ENCODE measurements around the gene RTKN2.
"Not testable (repeated sequence)": the region's sequence is repeated elsewhere in the genome, so short reads cannot be mapped to it uniquely, and the experiment has no call there.

Gene RTKN2, protein sequence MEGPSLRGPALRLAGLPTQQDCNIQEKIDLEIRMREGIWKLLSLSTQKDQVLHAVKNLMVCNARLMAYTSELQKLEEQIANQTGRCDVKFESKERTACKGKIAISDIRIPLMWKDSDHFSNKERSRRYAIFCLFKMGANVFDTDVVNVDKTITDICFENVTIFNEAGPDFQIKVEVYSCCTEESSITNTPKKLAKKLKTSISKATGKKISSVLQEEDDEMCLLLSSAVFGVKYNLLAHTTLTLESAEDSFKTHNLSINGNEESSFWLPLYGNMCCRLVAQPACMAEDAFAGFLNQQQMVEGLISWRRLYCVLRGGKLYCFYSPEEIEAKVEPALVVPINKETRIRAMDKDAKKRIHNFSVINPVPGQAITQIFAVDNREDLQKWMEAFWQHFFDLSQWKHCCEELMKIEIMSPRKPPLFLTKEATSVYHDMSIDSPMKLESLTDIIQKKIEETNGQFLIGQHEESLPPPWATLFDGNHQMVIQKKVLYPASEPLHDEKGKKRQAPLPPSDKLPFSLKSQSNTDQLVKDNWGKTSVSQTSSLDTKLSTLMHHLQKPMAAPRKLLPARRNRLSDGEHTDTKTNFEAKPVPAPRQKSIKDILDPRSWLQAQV

DNA sequence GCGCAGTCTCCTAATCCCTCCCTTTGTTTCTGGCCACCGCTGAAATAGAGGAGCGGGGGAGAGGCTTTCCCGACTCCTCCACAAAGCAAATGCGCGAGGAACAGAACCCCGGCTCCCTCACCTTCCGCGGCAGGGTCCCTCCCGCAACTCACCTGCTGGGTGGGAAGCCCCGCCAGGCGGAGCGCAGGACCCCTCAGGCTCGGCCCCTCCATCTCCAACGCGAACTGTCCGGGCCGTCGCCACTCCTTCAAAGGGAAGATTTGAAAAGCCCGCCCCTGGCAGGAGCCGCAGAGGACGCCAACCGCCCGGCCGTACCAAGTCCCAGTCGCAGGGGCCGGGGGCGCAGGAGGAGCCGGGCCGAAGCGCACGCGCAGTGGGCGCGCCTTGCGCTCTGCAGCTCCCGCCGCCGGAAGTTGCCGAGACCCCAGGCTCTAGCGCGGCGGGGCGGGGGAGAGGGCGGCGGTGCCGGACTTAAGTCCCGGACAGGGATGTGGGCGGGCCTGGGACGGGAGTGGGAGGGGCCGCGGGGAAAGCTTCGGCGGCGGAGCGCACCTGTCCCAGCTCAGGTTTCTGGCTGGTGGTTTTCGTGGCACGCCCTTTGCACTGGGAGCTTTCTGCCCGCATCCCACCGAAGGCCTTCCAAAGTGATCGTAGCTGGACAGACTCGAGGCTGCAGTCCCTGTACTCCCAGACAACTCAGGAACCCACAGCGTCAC, at the start of gene RTKN2:
TSS of gene RTKN2 (minus strand) at position 446 of the 716 bp plus-strand sequence. CDS start at position 212, 234 bp downstream.
- DNase-seq: peak; percentile 59 to 68

DNA sequence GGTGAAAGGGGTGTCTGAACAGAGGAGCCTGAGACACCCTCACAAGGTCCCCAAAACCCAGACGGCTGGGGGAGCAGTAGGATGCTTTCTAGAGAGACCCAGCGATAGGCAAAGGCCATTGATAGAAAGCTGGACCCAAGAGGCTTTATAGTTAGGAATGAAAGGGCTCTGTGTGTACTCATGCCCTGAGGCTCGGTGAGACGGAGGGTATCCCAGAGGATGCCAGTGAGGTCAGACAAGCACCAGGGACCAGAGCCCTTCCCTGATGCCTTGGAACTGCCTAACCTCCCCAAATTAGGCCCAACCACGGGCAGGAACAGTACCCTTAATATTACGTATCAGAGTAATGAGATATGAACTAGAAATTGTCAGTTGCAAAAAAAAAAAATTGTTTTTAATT, 48.6 kb upstream of the RTKN2 start:
- DNase-seq: no peak

DNA sequence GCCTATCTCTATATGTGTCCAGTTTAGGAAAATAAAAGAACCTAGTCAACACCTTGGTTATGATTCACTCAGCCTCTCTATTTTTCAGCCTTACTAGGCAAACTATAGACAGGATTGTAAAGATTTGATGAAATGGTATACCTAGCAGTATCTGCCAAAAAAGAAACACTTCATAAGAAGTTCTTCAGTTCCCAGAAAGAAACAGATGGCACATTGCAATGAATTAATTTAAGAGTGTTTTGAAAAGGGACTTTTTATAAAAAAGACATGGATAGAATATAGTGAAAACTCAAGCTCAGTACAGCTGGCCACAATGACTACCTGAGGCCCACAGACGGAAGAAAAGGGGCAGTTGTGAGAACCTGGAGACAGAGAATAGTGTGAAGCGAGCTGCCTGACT, 40.6 kb upstream of the RTKN2 start:
- no peak for DNase-seq

DNA sequence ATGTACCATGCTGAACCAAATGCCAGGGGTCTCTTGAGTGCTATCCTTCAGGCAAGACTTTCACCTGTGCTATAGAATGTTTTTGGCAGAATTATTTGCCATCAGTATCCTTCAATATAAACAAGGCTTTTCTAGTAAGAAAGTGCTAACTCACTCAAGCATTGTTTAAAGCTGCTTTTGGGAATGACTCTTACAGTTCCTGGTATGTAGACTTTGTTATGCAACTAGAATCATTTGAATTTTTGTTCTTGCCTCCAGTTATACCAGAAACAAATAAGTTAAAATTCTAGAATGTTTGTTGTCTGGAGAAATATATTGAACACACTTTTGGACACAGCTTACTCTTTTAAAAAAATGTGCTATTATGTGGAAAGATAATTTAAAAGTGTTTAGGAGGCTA, 39.5 kb upstream of the RTKN2 start:
- no peak for DNase-seq

DNA sequence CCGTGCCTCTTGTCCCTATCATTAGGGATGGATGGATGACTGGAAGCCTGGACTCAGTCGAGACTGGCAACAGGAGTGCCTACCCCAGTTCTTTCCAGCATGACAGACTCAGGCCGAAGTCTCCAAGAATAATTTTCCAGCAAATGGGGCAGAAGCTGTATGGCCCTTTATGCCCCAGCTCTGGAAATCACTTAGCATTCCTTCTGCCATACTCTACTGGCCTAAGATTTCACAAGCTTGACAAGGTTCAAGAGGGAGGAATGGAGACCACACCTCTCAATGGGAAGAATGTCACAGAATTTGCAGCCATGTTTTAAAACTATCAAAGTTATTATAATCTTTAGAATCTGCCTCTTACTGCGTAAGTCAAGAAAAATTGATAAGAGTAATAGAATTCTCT, 39.0 kb upstream of the RTKN2 start:
- no peak for DNase-seq

DNA sequence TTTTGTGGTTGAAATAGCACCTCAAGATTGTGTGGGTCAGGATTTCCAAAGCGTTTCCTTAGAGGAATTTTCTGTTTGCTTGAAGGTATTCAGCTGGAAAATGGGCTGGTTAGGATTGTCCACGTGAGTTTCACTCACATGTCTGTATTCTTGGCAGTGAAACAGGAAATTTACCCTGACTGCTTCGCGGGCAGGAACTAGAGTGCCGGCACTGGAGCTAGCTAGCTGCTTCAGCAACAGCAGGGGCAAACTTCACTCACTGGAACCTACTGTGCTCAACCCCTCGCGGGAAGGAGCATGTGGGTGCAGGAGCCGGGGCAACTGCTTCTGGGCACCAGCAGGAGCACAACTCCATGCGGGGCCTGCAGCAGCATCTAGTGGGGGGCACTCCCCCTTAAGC, 38.0 kb upstream of the RTKN2 start:
- DNase-seq: peak; percentile 4 to 8

DNA sequence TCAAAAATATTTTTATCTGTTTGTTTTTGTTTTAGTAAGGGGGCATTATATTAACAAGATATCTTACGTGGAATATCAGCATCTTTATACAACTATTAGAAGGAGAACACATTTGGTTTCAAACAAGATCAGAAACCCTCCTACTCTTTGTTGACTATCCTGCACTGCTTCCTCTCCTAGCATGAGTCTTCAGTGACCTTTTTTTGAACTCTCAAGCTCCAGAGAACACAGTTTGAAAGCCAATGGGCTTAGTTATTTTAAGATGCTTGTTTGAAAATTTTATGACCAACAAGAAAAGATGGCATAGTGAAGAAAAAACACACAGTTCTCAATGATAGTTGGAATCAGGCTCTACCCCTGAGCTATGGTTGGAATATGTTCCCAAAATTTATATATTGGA, 37.2 kb upstream of the RTKN2 start:
- DNase-seq: no peak

DNA sequence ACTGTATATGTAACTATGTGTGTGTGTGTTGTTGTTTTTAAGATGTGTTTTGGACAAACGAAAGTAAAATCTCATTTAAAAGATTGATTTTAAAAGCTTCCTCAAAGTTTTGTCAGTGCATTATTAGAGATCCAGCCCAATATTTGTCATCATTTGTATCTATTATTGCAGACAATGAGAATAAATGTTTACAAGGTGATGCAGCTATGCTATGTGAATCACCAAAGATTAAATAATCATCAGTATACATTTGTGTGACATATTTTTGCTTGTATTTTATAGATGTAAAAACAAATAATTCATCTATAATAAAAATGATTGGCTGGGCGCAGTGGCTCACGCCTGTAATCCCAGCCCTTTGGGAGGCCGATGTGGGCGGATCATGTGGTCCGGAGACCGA, 35.3 kb upstream of the RTKN2 start:
- no peak for DNase-seq

DNA sequence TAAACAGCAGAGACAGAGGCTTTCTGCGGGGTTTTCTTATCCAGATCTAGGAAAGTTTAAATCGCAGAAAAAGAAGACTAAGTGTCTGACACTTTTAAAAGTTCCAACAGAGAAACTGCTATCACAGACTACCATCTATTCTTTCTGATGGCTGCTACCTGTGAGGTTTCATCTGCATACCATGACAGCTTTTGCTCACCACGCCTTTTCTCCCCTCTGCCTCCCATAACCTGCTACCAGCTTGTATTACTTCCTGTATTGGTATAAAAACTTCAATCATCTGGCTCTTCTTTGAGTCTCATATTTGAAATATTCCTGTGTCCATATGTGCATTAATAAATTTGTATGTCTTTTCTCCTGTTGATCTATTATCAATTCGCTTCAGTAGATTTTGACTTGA, 34.1 kb upstream of the RTKN2 start:
- DNase-seq: no peak

DNA sequence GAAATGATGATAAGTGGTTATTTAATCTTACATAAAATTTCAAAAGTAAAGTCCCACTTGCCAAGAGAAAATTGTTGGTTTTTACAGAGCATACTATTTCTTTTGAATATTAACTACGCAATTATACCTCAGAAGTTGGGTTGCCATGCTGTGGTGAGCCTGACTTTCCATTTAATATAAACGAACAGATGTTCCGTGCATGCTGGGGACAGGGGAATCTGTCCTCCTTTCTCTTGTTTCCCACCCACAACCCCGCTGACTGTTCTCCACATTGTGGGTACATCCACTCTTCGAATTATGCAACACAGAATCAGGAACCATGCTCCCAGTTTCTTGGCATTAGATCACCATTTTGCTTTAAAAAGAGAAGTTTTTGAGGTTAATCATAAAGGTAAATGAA, 29.2 kb upstream of the RTKN2 start:
- DNase-seq: no peak

DNA sequence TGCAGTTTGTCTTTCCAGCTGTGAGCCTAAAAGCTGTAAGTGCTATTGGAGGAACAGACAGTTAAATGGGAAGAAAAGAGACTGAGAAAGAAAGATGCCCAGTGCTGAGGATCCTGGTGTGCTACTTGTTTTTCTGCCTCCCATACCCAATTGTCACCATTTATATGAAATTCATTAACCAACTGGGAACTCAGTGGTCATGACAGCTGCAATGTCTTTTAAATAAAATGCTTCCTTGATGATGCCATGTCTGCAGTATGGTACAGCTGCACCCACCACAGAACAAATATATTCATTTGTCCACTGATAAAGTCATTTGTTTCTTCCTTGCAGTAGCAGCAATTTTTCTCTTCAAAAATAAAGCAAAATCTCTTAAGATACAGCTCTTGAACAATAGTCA, 15.6 kb upstream of the RTKN2 start:
- no peak for DNase-seq

DNA sequence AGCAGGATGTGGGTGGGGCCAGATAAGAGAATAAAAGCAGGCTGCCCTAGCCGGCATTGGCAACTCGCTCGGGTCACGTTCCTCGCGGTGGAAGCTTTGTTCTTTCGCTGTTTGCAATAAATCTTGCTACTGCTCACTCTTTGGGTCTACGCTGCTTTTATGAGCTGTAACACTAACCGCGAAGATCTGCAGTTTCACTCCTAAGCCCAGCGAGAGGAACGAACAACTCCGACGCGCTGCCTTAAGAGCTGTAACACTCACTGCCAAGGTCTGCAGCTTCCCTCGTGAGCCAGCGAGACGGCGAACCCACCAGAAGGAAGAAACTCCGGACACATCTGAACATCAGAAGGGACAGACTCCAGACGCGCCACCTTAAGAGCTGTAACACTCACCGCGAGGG, 12.7 kb upstream of the RTKN2 start:
- DNase-seq: not testable (repeated sequence)

DNA sequence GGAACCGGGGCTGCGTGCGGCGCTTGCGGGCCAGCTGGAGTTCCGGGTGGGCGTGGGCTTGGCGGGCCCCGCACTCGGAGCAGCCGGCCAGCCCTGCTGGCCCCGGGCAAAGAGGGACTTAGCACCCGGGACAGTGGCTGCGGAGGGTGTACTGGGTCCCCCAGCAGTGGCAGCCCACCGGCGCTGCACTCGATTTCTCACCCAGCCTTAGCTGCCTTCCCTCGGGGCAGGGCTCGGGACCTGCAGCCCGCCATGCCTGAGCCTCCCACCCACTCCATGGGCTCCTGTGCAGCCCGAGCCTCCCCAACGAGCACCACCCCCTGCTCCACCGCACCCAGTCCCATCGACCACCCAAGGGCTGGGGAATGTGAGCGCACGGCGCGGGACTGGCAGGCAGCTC, 11.7 kb upstream of the RTKN2 start:
- DNase-seq: not testable (repeated sequence)

DNA sequence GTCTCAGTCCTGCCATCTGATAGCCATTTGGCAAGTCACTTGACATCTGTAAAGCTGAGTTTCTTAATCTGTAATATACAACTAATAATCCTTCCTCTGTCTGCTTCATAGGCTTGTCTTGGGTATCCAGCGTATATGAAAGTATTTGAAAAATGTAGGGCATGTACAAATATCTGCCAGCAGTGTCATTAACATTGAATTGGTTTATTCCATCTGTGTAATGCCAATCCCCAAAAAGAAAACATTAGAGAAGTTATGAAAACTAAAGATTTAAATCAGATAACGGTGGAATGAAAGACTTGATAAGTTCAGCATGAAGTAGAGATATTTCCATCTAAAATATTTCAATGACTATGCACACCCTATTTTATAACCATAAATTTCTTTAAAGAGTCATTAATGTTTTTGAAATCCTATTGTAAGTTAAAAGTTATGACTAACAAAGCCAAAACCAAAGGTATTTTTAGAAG, 9.8 kb upstream of the RTKN2 start:
- no peak for DNase-seq

DNA sequence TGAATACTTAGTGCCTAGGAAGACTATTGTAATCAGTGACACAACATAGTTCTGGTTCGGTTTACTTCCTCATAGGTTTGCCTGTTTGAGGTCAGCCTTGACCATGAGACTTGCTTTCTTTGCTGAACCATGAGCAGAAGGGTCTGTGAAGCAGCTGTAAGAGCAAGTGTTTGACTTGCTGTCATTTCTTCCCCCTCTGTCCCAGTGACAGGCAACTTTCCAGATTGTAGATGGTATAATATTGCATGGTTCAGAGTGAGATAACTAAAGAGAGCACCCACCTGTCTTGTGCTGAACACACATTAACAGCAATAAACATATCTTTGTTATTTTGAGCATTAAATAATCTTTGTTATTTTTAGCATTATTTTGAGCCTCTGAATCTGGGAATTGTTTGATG, 9.3 kb upstream of the RTKN2 start:
- no peak for DNase-seq

DNA sequence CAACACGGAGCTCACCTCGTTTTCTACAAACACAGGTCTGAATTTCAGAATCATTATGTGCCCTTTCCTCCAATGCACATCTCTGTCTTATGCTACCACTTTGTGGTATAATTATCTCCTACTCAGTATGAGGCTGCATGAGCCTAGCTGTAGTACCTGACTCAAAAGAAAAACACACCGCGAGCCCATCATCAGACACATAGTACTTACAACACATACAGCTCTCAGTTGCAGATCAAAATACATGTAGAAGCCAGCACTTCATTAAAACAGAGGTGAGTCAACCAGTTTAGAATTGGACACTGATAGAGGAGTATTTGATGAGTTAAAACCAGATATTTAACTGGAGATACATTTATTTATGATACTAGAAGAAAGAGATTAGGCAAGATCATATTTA, 1.4 kb upstream of the RTKN2 start:
- no peak for DNase-seq

DNA sequence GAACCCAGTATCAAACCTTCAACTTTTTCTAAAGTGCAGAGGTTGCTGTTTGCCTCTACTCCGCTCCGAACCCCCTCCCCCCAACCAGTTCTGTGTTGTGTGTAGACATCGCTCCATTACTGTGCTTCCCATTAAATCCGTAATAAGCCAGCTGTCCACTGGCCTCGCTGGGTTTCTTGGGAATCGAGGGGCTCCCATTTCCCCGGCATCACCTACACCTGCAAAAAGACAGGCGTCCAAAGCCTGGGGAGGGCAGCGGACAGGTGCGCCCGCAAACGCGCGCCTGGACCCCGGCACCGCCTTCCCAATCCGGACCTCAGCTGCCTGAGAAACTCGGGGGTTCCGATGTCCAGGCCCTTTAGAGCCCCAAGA, 631 bp downstream of the RTKN2 start:
- no peak for DNase-seq

DNA sequence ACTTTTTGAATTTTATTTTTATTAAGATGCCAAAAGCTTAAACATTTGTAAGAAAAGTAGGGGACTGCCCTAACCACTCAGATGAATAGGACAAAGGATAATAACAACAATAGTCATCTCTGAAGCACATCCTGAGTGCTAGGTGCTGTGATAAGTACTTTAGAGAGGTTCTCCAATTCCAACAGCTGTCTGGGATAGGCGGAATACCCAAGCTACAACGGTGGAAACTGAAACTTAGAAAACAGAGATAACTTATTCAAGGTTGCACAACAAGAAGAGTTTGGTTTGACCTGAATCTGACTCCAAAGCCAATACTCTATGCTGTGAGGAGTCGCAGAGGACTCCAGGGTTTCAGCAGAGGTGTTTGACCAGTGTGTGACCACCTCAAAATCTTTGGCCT, 2.0 kb downstream of the RTKN2 start:
- DNase-seq: no peak

DNA sequence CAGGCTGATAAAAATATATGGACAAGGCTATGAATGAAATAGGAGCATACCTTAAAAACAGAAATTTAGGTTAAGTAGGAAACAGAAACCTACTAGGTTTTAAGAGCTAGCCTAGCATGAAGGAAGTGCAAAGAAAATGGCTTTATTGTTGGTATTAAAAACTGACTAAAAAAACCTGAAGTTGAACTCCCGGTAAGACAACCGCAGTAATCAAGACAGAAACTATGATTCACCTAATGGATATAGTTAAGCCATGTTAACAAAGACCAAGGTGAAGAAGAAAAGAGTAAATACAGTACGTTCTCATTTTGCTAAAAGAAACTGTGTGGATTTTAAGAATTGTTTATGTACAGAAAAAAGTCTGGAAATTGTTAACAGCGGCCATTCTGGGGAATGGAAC, 2.5 kb downstream of the RTKN2 start:
- no peak for DNase-seq

DNA sequence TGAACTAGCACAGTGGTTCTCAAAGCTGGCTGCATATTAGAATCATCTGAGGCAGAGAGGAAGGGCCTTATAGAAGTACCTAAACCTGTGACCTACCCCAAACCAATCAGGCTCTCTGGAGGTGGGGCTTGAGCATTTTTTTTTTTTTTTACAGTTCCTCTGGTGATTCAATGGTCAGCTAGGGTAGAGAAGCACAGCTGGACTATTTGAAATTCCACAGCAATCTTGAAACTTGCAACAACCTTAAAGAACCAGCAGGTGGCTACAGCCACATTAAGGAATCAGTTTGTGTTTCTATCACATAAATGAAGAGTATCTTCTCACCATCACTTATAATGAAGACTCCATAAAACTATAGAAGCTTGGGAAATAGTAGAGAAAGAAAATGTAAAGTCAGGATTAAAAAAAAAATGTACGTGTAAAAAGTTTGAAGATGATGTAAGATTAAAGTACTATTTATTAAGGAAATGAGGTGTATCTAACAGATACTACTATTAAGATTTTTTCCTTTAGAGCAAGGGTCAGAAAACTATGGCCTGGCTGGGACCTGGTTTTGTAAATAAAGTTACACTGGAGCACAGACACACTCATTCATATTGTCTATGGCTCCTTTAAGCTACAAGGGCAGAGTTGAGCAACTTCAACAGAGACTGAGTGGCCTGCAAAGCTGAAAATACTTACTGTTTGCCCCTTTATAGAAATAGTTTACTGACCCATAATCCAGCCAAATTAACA, 3.8 kb downstream of the RTKN2 start:
- DNase-seq: no peak

DNA sequence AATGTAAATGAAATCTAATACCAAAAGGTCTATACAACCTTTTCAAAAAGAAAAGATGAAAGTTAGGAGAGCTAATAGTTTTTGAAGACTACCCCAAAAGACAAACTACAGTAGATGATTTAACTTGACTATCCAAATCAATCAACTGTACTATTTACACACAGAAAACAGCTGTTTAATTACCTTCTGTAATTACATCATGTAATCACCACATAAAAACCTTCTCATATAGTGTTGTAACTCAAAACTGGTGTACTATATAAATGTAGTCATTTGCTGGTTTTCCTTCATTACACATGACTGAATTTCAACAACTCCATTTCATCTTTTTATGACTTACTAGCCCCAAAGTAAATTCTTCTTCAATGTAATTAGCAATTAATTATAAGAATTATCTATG, 4.5 kb downstream of the RTKN2 start:
- no peak for DNase-seq

DNA sequence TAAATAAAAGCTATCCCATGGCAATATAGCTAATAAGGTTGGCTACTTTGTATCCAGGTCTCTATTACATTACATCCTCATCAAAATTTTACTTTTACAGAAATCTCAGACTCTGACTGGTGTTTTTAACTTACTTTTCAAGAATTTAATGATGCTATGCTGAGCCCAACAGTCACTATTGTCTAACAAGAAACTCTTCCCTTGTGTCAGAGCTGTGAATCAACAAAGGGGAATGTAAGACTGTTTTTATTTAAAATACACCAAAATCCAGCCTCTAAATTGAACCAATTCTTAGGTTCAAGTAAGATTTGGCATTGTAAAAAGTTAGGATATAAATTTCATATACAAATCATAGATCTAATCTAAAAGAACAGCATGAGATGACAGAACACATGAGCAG, 7.0 kb downstream of the RTKN2 start:
- no peak for DNase-seq

DNA sequence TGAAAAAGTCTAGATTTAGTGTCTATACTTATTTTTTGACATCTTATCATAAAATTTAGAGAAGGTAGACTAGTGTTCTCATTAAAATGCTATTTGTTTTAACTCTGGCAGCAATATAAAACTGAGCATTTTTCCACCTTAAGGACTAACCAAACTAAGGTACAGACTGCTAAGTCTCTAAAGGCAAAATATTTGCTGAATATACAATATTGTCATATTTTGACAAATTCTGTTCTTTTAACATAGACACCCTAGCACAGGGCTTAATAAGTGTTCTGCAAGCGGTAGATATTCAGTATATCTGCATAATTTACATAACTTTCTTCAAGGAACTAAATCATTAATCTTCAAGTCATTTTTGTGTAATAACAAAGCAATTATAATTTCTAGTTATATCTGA, 8.6 kb downstream of the RTKN2 start:
- DNase-seq: no peak

Measured in stimulated activated CD4-positive, alpha-beta T cell treated with anti-CD3 and anti-CD28 coated beads, Interleukin-4, amount 100 ng/mL, for 4 hours (primary cell).